HG03108 (cell line): ENCODE measurements around the gene ZW10.
"Not testable (repeated sequence)": the region's sequence is repeated elsewhere in the genome, so short reads cannot be mapped to it uniquely, and the experiment has no call there.

ENCODE experiments used
- ATAC-seq: cut with Tn5 transposase; IDR thresholded peaks from one replicate; pipeline ENCODE4 v1.9.1; 2021; ENCODE audit warnings: moderate library complexity; ENCODE audit not compliant: unreplicated experiment

The ZW10 gene

DNA sequence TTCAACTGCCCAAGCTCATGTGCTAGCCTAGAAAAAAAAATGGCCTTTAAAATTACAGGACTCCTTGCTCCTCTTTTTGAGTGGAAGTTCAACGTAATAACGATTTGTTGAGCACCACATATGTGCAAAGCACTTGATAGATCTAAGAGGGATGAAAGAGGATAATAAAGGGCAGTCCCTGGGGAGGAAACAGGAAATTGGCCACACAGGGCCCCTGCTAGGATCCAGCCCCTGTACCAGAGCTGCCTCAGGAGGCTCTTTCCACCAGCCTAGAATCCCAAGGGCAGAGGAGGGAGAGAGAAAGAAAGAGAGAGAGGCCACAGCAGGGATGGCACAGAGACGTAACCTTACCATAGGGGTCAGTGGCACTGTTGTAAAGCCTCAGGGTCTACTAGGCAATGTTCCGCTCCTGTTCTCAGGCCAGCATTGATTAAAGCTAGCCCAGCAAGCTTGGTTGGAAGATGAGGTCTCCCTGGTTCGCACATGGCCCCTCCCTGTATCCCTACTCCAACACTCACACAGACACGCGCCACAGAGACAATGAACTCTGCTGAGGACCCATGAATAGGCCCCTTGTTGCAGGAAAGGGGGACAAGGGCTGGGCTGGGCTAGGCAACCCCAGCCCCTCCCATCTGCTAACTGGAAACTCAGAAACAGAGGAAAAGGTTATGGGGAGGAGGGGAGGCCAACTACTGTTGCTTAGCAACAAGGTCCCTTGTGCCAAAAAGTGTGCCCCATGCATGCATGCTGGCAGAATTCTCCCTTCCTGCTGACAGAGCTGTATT lies 67.4 kb downstream of the ZW10 start, which contains the start of gene TMPRSS5:
Gene TMPRSS5 (minus strand): TSS at position 438 of the 785 bp plus-strand sequence. CDS start 84 bp downstream, at position 354.
- no peak for ATAC-seq

DNA sequence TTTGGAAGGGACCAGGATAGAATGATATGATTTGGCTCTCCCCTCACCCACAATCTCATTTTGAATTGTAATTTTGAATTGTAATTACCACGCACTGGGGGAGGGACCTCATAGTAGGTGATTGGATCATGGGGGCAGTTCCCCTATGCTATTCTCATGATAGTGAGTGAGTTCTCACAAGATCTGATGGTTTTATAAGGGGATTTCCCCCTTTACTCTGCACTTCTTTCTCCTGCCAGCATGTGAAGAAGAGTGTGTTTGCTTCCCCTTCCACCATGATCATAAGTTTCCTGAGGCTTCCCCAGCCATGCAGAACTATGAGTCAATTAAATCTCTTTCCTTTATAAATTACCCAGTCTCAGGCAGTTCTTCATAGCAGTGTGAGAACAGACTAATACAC lies 69.9 kb downstream of the ZW10 start:
- not testable (repeated sequence) for ATAC-seq

- no peak for ATAC-seq
Observed at GRCh38 chr11:113701491-113701890, 72.0 kb downstream of the ZW10 start.

DNA sequence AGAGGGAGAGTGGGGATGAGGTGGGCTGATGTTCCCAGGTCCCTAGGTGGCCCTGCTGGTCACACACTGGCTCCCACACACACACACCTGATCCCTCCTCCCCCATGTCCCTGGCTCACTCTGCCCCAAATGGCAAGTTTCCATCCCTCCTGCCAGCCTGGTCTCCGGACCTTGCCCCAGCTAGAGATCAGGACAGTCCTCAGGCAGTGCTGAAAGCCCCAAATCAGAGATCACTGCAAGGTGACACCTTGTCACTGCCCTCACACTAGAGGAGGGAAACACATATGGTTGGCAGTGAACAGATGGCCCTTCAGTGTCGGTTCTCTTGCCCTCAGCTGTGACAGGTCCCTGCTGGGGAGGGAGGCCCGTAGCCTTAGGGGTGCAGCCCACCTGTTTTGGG lies 75.0 kb downstream of the ZW10 start:
- no peak for ATAC-seq

DNA sequence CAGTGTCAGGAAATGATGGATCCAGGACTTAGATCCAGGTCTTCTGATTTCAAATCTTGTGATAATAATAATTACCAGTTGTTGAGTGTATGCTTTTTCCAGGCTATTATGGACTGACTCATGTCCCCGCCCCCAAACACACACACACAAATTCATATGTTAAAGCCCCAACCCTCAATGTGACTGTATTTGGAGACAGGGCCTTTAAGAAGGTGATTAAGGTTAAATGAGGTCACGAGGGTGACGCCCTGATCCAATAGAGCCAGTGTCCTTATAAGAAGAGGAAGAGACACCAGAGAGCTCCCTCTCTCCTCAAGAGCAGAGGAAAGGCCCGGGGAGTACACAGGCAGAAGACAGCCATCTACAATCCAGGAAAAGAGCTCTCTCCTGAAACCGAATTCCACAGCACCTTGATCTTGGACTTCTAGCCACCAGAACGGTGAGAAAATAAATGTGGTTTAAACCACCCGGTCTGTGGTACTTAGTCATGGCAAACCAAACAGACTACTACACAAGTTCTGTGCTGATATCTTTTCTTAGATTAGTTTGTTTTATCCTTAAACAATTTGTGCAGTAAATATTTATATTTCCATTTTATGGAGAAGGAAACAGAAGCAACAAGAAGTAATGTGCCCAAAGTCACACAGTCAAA lies 75.6 kb downstream of the ZW10 start:
- ATAC-seq, result no peak

DNA sequence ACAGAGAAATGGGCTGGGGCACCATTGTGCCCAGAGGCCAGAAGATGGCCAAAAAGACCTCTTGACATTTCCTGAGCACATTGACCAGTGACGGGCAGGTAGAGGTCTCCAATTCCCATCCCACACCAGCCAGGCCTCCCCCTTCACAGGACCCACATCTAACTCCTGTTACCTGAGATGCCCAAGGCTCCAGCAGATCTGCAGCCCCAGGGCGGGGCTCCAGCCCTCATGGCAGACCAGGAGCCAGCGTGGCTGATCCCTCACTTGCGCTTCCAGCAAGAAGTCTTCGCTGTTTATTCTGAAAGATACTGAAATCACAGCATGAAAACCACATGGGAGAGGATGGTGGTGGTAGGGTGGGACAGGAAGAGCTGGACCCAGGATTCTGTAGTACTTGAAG lies 76.4 kb downstream of the ZW10 start:
- no peak for ATAC-seq

DNA sequence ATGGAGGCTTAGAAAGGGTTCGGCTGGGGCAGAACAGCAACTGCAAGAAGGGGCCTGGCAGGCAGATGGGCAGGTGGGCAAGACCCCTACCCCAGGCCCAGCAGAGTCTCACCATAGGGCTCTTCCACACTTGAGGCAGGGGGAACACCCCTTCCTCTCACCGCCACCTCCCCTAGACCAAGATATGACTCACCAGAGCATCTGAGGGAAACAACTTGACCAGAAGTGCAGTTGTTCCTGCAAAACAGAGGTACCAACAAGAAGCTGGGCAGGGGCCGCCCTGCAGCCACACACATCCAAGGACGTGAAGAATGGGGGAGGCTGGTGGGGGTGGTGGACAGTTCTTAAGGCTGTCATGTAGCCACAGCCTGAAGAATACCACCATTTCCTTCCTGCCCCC lies 78.3 kb downstream of the ZW10 start:
- ATAC-seq, result no peak

GRCh38 chr11:113694390-113694789 lies 79.1 kb downstream of the ZW10 start:
- no peak for ATAC-seq

GRCh38 chr11:113693030-113693429 lies 80.5 kb downstream of the ZW10 start:
- no peak for ATAC-seq

- no peak for ATAC-seq
Observed at GRCh38 chr11:113690619-113691569, 82.6 kb downstream of the ZW10 start.

DNA sequence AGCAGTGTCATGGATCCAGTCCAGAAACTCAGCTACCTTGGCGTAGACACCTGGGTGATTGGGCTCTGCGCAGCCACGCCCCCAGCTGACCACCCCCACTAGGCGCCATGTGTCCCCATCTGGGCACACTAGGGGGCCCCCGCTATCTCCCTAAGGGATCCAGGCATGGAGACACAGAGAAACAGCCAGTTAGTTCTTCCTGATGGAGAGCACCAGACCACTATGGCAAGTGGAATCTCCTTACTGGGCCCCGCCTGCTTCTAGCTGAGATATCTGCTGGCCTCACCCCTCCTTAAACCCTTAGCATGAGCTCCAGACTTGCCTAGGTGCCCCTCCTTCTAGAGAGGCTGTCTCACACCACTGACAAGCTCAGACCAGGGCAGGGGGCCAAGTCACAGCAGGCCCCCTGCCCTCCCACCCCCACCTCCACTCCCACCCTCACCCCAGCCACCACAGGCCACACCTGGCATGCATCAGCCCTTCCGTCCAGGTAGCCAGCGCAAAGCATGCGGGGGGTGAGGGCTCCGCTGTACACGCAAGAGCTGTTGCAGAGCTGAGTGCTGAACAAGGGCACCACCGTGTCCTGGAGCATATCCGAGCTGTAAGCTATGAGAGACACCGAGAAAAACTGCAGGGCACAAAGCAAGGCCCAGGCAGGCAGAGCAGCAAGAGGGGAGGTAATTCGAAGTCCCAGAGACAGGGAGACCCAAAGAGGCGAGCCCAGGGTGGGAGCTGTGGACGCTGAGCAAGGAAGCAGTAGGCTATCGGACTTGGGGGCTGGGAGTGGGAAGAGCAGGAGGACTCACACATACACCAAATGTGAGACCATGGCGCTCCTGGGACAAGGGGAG lies 83.5 kb downstream of the ZW10 start:
- no peak for ATAC-seq

DNA sequence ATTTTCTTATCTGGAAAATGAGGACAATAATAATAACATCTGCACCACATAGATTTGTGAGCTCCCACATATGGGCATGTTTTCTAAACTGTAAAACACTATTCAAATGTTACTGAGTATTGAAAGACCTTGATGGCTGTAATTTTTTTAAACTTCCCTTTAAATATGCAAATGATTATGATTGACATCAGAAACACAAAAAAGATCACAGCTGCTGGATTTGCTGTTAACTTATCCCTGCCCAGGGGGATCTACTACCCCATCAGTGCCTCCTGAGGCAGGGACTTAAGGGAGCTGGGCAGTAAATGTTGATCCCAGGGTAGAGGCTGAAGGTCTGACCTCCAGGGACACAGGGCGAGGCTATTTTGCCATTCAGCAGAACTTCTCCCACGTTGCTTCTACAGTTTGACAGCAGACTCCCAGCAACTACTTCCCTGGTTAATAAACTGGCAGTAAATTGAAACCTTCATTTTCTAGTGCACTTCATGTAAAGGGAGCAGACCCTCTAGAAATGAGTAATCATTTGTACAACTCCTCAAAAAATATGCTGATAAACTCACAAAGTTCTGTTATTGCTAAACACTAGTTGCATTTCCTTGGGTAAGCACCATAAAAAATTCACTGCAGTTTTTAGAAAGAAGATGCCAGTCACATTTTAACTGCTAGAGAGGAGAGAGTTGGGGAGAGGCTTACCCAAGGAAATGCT lies 87.7 kb downstream of the ZW10 start:
- ATAC-seq, result peak; percentile 53

DNA sequence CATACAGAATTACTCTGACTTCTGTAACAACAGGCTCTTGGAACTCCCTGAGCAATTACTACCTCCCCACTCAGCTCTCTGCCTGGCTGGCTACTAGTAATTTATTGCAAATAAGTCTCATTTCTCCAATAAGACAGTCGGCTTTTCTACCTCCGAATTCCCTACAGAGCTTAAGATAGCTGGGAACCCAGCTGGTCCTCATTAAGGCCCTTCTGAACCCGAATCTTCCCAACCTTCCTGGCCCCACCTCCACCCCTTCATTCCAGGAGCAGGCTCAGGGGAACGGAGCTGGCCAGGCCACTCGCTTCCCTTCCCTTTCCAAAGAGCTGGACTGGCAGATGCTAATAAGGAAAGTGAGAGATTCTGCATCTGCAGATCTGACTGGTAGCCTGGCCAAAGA lies 89.0 kb downstream of the ZW10 start:
- no peak for ATAC-seq

DNA sequence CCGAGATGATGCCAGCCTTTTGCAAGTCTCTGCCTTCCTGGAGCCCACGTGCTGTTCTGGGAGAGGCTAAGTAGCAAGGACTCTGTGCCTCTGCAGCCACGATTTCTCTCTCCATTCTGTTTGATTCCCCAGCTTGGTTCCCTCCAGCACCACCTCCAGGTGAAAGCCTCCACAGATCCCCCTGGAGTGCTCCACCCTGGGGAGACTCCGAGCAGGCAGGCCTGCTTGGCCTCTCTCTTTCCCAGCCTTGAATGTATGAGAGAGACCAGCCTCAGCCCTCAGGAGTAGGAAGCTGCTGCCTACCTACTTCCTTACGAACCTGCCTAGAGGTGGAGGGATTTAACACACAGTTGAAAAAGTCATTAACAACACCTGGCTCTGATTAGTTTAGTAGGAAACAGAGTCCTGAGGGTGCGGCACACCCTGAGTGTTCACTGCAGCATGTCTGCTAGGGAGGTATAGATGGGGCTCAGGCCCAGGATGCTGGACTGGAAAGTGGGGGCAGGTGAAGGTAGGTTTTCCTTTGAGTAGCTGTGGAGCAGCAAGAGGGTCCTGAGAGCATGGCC lies 89.9 kb downstream of the ZW10 start:
- ATAC-seq, result no peak
